GM18517 (cell line): ENCODE data around the gene OPTC.

Source experiments
- ATAC-seq: cut with Tn5 transposase; IDR thresholded peaks from one replicate; pipeline ENCODE4 v1.9.1; 2021; ENCODE audit warnings: mild to moderate bottlenecking, moderate library complexity; ENCODE audit not compliant: unreplicated experiment

OPTC gene

DNA sequence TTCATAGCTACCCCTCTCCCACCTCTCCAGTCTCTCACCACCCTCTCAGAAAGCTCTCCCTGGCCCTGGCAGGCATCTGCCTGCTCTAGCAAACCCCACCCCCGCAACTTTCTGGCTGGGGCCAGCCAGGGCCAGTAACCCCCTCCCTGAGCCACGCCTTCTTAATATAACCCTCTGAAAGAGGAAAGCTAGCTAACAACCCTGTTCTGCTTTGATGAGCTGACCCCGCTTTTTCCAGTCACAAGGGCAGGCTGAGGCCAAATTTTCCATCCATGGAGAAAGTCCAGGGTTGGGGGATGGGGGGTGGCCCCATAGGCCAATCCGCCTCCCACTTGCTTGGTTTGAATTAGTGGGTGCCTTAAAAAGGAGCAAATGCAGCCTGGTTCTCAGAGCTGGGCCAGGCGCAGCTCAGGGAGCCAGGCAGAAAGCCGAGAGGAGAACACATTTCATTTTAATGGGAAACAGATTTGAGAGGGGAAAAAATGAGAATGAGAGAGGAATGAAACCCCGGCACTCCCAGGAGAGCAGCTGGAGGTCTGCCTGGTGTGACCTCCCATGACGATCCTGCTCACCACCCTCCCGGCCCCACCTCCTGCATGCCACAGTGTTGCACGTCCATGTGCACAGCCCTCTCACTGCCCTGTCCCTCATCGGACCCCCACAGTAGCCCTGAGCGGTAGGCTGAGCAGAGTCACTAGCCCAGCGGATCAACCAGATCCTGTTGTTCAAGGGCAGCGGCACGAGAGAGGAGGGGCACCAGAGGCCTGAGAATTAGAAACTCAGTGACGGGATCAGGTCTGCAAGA lies 62.3 kb downstream of the OPTC start:
- no peak for ATAC-seq

DNA sequence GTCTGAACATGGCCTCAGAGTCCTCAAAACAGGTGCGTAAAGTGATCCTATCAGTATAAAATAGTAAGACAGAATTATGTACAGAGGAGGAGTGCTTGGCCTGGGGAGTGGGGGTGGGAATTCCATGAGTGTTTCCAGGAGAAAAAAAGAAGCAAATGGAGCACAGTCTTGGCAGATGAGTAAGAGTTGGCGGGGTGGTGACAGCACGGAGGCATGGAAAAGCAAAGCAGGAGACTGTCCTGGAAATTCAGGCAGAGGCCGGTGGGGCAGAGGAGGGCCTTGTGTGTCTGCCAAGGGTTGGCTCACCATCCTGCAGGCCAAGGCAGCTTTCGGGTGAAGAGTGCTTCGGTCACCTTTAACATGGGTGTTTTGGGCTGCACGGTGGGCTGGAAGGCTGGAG lies 63.4 kb downstream of the OPTC start:
- no peak for ATAC-seq

DNA sequence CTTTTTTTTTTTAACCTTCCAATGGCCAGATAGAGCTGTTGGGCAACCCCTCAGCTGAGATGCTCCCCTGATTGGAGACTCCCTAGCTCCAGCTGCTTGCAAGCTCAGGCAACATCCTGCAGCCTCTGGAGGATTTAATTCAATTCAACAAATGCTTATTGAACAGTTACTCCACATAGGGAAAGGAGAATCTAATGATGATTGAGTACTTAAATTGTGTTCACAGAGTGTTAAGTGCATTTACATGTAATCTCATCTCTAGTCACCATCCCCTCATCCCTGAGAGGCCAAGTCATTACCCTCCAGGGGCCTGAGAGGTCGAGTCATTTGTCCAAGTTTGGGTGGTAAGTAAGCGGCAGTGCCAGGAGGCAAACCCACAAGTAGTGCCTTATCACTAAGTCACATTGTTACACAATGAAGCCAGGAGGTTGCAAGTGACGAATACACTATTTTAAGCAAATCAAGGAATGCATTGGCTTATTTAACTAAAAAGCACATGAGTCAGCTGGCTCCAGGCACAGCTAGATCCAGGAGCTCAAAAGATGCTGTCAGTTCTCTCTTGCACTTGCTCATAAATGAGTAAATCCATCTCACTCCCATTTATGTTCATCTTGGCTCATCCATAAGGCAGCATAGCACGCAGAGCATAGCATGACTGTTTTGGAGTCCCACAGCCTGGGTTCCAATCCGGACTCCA lies 64.3 kb downstream of the OPTC start:
- ATAC-seq, result no peak
